PC-9 (cell line): Measurements from ENCODE around the gene FAM43A.

Source experiments
- CTCF ChIP-seq: fragments of 200-600 bp; sonication (generic); conservative IDR thresholded peaks from 2 replicates; pipeline ENCODE4 v1.6.1; 2017; ENCODE audit warnings: mixed run types, antibody characterized with exemption, mild to moderate bottlenecking, moderate library complexity
- EZH2 ChIP-seq: fragments of 200-600 bp; sonication (generic); IDR thresholded peaks from 2 replicates; pipeline ENCODE4 v1.8.0; 2017; ENCODE audit warnings: antibody characterized with exemption, low read depth

GRCh38 chr3:194688946-194689345 lies 3.3 kb downstream of the FAM43A start:
- TF ChIP-seq CTCF (no peak), EZH2 (no peak)
